Caki2 (cell line): ENCODE results near the gene PADI1. TPM values are rescaled to one million over a fixed set of nuclear protein-coding genes. Genes with fewer than 3 reads are reported as not detected.

Experiments
- DNase-seq: peaks from one replicate; pipeline ENCODE4 v3.0.0-alpha.2; 2015; ENCODE audit warnings: low read depth
- in situ Hi-C: cut with HindIII; loops from 2 replicates; pipeline ENCODE4 v1.10.0; 2016; ENCODE audit warnings: low sequenced_read_pairs, low pct_unique_long_range_greater_than_20kb, mixed read lengths
- total RNA-seq: library from RNA; depleted of rRNA; stranded (reverse); fragments of >200 nt; shearing (Covaris generic); gene quantifications from 2 replicates; pipeline ENCODE4 v1.2.3, GENCODE V29; 2014; ENCODE audit warnings: low replicate concordance

PADI1 gene
- total RNA-seq, 1 experiment from 2014 or later, result 4.4 TPM

DNA sequence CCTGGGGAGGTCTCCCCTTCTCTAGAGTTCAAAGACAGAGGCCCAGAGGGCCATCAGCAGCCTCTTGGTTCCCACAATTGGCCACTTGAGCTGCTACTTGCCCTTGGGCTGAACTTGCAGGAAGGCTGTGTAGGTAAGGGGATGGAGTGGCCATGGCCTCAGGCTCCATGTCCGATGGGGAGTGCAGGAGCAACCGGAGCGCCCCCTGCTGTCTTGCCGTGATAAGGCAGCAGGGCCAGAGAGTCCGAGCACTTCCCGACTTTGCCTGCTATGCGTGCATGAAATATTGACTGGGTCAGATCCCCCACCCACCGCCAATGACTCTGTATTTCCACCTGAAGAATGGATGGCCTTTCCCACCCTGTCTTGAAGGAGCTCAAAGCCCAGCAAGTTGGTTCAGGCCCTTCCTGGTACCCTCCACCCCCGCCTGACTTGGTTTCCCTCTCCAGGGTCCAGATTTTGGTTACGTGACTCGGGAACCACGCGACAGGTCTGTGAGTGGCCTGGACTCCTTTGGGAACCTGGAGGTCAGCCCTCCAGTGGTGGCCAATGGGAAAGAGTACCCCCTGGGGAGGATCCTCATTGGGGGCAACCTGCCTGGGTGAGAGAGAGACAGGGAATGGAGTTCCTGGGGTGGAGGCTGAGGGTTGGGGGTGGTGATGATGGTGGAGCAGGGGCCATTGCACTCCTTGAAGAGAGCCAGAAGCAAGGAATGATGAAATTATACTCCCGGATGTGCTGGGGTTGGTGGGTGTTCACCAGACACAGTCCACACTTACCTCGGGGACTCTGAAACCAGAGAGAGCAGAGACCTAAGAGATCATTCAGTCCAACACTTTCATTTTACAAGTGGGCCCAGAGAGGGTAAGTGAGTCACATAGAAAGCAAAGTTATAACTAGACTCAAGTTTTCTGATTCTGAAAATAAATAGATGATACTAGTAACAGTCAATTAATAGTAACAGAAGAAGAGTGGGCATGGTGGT lies 69.5 kb downstream of the PADI1 start:
- no peak for DNase-seq
- in situ Hi-C loops, result no loop called here

GRCh38 chr1:17276568-17276967 lies 71.6 kb downstream of the PADI1 start:
- DNase-seq, result no peak
- in situ Hi-C loops, result no loop called here

DNA sequence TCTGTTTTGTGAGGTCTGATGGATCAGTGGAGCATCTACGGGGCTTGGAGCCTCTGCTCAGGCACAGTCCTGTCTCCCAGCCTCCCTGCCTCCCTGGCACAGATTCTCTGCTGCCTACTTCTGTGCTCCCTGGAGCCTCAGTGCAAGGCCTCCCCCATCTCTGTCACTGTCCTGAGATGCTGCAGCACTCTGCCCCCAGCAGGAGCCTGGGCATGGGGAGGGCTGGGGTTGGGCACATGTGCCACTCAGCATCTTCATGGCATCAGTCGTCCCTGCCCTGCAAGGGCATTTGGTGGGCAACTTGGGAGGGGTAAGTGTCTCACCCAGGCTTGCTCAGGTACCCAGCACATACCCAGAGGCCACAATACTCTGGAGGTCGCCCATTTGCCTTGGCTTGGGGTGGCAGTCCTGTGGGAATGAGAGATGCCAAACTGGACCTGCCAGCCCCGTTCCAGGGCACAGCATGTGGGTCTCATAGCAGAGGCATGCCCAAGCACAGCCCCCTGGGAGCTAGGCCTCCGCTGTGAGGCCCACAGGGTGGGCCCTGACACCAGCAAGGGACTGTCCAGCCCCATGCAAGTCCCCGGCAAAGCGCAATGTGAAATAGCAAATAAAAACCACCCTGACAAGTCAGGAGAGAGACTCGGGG lies 72.7 kb downstream of the PADI1 start:
- DNase-seq, result no peak
- in situ Hi-C loops, result no loop called here

GRCh38 chr1:17278996-17279830 lies 74.3 kb downstream of the PADI1 start:
- DNase-seq, result no peak
- in situ Hi-C loops, result no loop called here

GRCh38 chr1:17280436-17280835 lies 75.5 kb downstream of the PADI1 start:
- no peak for DNase-seq
- in situ Hi-C loops, result no loop called here

GRCh38 chr1:17280894-17281293 lies 76.0 kb downstream of the PADI1 start:
- in situ Hi-C loops, result no loop called here
- DNase-seq, result no peak

- in situ Hi-C loops, result no loop called here
- DNase-seq, result no peak
Observed at GRCh38 chr1:17281775-17282181, 76.8 kb downstream of the PADI1 start.

- DNase-seq, result no peak
- in situ Hi-C loops, result no loop called here
Observed at GRCh38 chr1:17282836-17283235, 77.9 kb downstream of the PADI1 start.

DNA sequence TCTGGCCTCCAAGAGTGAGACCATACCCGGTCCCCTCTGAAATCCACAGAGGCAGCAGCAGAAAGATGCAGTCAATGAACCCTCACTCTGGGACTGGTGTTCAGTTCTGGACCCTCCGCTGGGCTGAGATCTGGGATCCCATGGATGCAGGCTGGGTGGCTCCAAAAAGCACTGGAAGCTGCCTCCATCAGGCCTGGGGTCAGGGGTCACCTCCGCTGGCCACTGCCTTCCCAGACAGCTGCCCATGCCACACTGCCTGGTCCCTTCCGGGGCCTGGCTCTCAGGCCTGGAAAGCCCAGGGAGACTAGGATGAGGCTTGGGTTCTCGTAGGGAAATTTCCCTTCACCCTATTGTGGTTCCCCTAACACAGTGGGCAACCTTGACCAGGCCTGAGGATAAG lies 81.7 kb downstream of the PADI1 start:
- in situ Hi-C loops, result no loop called here
- no peak for DNase-seq

GRCh38 chr1:17287130-17287776 lies 82.3 kb downstream of the PADI1 start:
- in situ Hi-C loops, result no loop called here

DNA sequence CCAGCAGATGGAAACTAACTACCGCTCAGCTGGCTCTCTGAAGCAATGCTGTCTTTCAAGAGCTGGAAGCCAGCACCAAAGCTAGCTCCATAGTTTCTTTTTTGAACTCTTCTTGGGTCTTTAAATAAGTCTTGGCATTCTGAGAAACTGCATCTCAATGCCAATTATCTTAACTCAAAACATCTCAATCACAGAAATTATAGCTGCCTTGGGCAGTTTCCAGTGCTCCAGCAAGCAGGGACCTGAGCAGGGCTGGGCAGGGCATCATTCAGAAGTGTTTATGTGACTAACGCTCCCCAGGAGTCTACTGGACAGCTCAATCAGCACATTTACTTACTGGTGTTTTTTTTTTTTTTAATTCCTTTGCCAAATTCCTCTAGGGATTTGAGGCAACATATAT lies 84.8 kb downstream of the PADI1 start:
- in situ Hi-C loops, result no loop called here
- DNase-seq, result no peak

More at GRCh38 chr1:17287130-17287776, 82.3 kb downstream of the PADI1 start:
- no peak for DNase-seq

DNA sequence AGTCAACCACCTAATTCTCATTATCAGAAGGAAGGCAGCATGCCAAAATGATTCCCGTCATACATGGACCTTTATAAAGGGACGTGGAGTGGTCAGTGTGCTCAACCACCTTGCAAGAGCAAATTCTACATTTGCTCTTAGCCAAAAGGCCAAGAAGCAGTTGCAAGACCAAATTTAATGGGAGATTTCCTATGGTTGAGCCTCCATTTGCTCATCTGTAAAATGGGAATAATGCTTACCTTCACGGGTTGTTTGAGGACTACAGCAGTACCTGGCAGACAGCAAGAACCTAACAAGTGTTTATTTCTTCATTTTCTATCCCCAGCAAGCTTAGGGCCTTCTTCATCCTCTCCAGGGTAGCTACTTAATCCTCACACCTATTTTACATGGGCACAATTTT lies 85.6 kb downstream of the PADI1 start:
- no peak for DNase-seq
- in situ Hi-C loops, result no loop called here

DNA sequence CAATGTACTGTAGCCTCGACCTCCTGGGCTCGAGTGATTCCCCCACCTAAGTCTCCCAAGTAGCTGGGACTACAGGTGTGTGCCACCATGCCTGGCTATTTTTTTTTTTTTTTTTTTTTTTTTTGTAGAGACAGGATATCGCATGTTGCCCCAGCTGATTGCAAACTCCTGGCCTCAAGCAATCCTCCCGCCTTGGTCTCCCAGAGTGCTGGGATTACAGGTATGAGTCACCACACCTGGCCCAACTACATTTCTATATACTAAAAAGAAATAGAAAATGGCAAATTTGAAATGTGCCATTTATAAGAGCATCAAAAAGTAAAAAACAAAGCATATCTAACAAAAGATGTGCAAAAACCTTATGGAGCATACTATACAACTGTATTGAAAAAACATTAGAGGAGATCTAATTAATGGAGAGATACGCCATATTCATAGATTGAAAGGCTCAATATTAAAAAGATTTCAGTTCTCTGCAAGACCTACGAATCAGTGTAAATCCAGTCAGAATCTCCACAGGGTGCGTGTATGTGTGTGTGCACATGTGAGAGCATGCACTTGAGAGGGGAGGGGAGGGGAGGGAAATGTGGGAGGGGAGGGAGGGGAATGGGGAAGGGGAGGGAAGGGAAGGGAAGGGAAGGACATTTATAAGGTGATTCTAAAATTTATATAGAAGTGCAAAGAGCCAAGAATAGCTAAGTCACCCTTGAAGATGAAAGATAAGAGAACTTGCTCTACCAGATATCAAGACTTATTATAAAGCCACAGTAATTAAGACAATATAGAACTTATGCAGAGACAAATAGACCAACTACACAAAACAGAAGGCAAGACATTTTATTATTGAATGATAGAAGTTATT lies 87.6 kb downstream of the PADI1 start:
- no peak for DNase-seq

DNA sequence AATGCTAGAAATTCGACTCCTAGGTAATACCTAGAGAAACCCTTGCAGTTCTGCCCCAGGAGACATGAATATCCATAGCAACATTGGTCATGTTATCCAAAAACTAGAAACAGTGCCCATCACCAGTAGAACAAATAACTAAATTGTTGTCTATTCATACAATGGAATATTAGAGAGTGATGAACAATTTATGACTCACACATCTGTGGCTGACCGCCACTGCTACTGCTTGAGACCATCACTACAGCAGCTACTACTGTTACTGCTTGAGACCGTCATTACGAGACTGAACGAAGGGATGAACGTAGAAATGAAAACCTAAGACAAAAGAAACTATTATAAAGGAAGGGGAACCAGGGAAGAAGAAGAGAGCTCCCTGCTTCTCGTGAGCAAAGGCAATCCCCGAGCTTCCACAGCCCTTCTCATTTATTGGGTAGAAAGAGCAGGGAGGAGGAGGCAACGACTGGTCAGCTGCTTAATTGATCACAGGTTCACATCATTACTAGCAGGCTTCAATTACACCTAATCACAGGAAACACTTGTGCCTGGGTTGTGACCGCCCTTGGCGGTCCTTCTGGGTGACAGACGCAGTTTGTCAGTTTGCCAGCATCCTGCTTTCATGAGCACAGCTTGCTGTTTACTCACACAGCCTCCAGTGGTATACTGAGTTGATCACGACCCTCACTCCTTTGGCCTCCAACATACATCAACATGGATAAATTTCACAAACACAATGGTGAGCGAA lies 88.9 kb downstream of the PADI1 start:
- no peak for DNase-seq
- in situ Hi-C loops, result no loop called here

More for the DNA sequence above, 87.6 kb downstream of the PADI1 start:
- in situ Hi-C loops, result no loop called here

DNA sequence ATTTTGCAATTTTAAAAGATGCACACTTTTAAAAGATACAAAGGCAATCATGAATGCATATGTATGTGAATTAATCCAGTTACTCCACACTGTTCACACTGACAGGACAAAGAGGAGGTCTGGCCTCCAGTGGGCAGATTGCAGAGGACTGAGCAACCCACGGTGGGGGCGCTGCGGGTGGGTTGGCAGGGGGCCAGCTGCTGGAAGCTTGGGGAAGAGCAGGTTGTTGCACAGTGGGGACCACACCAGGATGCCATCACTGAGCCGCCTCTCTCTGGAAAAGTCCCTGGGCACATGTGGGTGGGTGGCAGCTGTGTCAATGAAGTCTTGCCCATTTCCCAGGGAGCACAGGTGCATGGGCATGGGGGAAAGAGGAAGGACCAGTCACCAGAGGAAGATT lies 90.4 kb downstream of the PADI1 start:
- no peak for DNase-seq
- in situ Hi-C loops, result no loop called here
